Measurements from ENCODE around the gene RASD2. TPM values are rescaled to one million over a fixed set of nuclear protein-coding genes. Genes with fewer than 3 reads are reported as not detected.

RASD2 gene
- total and polyA plus RNA-seq, 2 donors (not counting 1 experiment from before 2014, with no cell fraction given), result 0.07 TPM; not detected in 1

- Histone ChIP-seq H2AFZ (ENCODE audit: insufficient read depth, low read depth, low read length, poor library complexity, severe bottlenecking) (no peak overlapping the region), H3K4me2 (replicated peaks; ENCODE audit: low read depth, low read length, poor library complexity, severe bottlenecking) (no peak overlapping the region)
- no peak for DNase-seq
These were observed 21.3 kb downstream of the RASD2 start for GRCh38 chr22:35561796-35562526.

More at GRCh38 chr22:35561796-35562526, 21.3 kb downstream of the RASD2 start:
- Mint-ChIP-seq H3K27ac (no peak overlapping the region), H3K9me3 (ENCODE audit: insufficient read depth) (no peaks in the 10 kb centered on the region), H3K27me3 (peaks cover 49% of the 10 kb centered on the region), H3K4me3 (no peak overlapping the region), H3K4me1 (no peaks in the 10 kb centered on the region)
- H3K9me3 ChIP-seq (ENCODE audit: control extremely low read depth in 1 of 3, control insufficient read depth in 2 of 3, insufficient read depth in 1 of 3, low read length in 2 of 3), result no peaks in the 10 kb centered on the region
- H4K20me1 ChIP-seq (ENCODE audit: control insufficient read depth, insufficient read depth, low read length, poor library complexity, severe bottlenecking), result no peaks in the 10 kb centered on the region
- H3K4me3 ChIP-seq (ENCODE audit: control extremely low read depth in 1 of 5, extremely low read depth in 1 of 5, insufficient read depth in 1 of 5, low read depth in 2 of 5, low read length in 4 of 5), result no peak overlapping the region
- TF ChIP-seq CTCF (IDR thresholded peaks at IDR 0.05) (no peak), EZH2 (IDR thresholded peaks at IDR 0.05; ENCODE audit: borderline replicate concordance, insufficient read depth, low read depth, low read length, poor library complexity, severe bottlenecking) (no peak)
- peaks cover 0 to 26% (median 8%) of the 10 kb centered on the region in 4 experiments for H3K27me3 ChIP-seq (replicated peaks in 1 of 4; ENCODE audit: control extremely low read depth in 1 of 4, control insufficient read depth in 3 of 4, insufficient read depth in 4 of 4, low read length in 3 of 4)
- H3K27ac ChIP-seq (ENCODE audit: low read length in 2 of 2), result no peak overlapping the region
- no peaks in the 10 kb centered on the region for H3K79me2 ChIP-seq (ENCODE audit: control insufficient read depth, insufficient read depth, low read length)
- no peak overlapping the region for H3K9ac ChIP-seq (ENCODE audit: low read length)
- no peaks in the 10 kb centered on the region for H3K4me1 ChIP-seq (ENCODE audit: control insufficient read depth in 2 of 2, insufficient read depth in 2 of 2, low read length in 2 of 2)
- POLR2A ChIA-PET, result no interaction called here
- ATAC-seq (ENCODE audit: low read depth), result no peak
- CTCF ChIA-PET, result no interaction called here
- WGBS (ENCODE audit: insufficient coverage), result 87% methylated on average over 18 of the region's 20 CpGs
- H3K36me3 ChIP-seq (replicated peaks in 1 of 2; ENCODE audit: control extremely low read depth in 1 of 2, control insufficient read depth in 1 of 2, extremely low read depth in 1 of 2, insufficient read depth in 2 of 2, low read length in 1 of 2), result no peaks in the 10 kb centered on the region
- intact Hi-C loops (cut with micrococcal nuclease), result no loop called here

Measured in B cell (primary cell).